ENCODE measurements around the gene OR2S2. TPM values are rescaled to one million over a fixed set of nuclear protein-coding genes. Genes with fewer than 3 reads are reported as not detected.

Gene OR2S2
- total and polyA plus RNA-seq, 2 of the 4 experiments (the other 2 are of a cell fraction), result 0.46 to 0.90 TPM

DNA sequence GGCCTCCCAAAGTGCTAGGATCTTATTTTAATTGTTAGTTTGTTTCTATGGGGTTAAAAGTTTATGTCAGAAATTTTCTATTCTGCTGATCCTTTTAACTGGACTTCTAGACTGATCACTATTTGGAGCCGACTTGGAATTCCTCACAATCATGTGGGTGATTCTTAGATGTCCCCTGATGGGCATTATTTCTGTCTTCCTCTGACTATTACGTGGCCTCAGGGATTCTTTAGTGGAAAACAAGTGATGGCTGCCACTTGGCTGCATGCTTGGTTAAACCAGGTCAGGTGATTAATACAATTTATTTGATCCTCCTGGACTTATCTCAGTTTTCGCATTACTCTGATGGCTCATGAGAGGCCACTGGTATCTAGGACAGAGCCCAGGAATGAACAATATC is 32.2 kb upstream of the OR2S2 start:
- peaks cover 2% of the 10 kb centered on the region; the same call in 1 of the 2 replicates for H3K9me3 ChIP-seq (ENCODE audit: control insufficient read depth, insufficient read depth, low read length)
- H2BK120ac ChIP-seq (ENCODE audit: low read depth, low read length), result no peak overlapping the region
- H3K4me2 ChIP-seq (ENCODE audit: low read depth, low read length), result no peak overlapping the region
- no TSS peak for BruUV-seq (replicated peaks)
- no peak overlapping the region for H2AFZ ChIP-seq (replicated peaks; ENCODE audit: low read length, poor library complexity)
- no peaks in the 10 kb centered on the region for H3K36me3 ChIP-seq (ENCODE audit: control insufficient read depth, insufficient read depth, low read length)
- peaks cover 4% of the 10 kb centered on the region; the same call in 1 of the 2 replicates for H3K27me3 ChIP-seq (ENCODE audit: control insufficient read depth, insufficient read depth, low read length)
- H3K18ac ChIP-seq (ENCODE audit: low read depth, low read length), result no peak overlapping the region
- H2AK5ac ChIP-seq (ENCODE audit: low read depth, low read length), result no peak overlapping the region
- no peak overlapping the region for H3K23ac ChIP-seq (ENCODE audit: low read depth, low read length)
- H3K79me1 ChIP-seq (ENCODE audit: low read depth in 1 of 2, low read length in 2 of 2), result no peaks in the 10 kb centered on the region
- H4K20me1 ChIP-seq (ENCODE audit: insufficient read depth, low read length), result no peaks in the 10 kb centered on the region
- H3K56ac ChIP-seq (ENCODE audit: extremely low read depth, insufficient read depth, low read length), result no peak overlapping the region
- H2BK15ac ChIP-seq (ENCODE audit: low read depth, low read length), result no peak overlapping the region
- H2BK5ac ChIP-seq (ENCODE audit: low read depth, low read length, poor library complexity, severe bottlenecking), result no peak overlapping the region
- H2AK9ac ChIP-seq (replicated peaks; ENCODE audit: low read depth, low read length, poor library complexity), result no peak overlapping the region
- ATAC-seq (ENCODE audit: low read depth) (no peak), DNase-seq (no peak)
- no peak overlapping the region for H3K4ac ChIP-seq (ENCODE audit: low read depth, low read length)
- no peak overlapping the region for H3K4me3 ChIP-seq (ENCODE audit: insufficient read depth, low read depth, low read length)
- no peak overlapping the region for H3K27ac ChIP-seq (ENCODE audit: insufficient read depth, low read length)
- whole genome bisulfite sequencing, 2 experiments (ENCODE audit: extremely low coverage in 2 of 2, insufficient read length in 1 of 2), result no CpG with 5 or more reads among the region's 3 CpGs
- no peak overlapping the region for H4K91ac ChIP-seq (ENCODE audit: insufficient read depth, low read depth, low read length)
- H3K9me1 ChIP-seq (ENCODE audit: insufficient read depth, low read length), result no peaks in the 10 kb centered on the region
- no peak overlapping the region for H3K14ac ChIP-seq (replicated peaks; ENCODE audit: low read depth, low read length)
- no peak overlapping the region for H4K8ac ChIP-seq (ENCODE audit: low read depth in 2 of 2, low read length in 2 of 2)
- in situ Hi-C loops (cut with MboI; ENCODE audit: low sequenced_read_pairs), result no loop called here
- no peak overlapping the region for H4K5ac ChIP-seq (ENCODE audit: low read depth, low read length)
- TF ChIP-seq RAD21 (IDR thresholded peaks at IDR 0.05; ENCODE audit: low read length) (no peak), MXI1 (IDR thresholded peaks at IDR 0.05; ENCODE audit: borderline replicate concordance, low read depth, low read length) (no peak), SMC3 (IDR thresholded peaks at IDR 0.05; ENCODE audit: low read depth, low read length) (no peak), RCOR1 (IDR thresholded peaks at IDR 0.05; ENCODE audit: insufficient replicate concordance, low read length) (no peak), MAZ (IDR thresholded peaks at IDR 0.05; ENCODE audit: borderline replicate concordance, low read depth, low read length) (no peak), BHLHE40 (IDR thresholded peaks at IDR 0.05; ENCODE audit: low read depth, low read length) (no peak), CHD1 (IDR thresholded peaks at IDR 0.05; ENCODE audit: low read depth, low read length) (no peak)
- TF ChIP-seq, protein P1, sequence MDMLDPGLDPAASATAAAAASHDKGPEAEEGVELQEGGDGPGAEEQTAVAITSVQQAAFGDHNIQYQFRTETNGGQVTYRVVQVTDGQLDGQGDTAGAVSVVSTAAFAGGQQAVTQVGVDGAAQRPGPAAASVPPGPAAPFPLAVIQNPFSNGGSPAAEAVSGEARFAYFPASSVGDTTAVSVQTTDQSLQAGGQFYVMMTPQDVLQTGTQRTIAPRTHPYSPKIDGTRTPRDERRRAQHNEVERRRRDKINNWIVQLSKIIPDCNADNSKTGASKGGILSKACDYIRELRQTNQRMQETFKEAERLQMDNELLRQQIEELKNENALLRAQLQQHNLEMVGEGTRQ (IDR thresholded peaks at IDR 0.05; ENCODE audit: low read depth, low read length), result no peak
- TF ChIP-seq, protein P2, sequence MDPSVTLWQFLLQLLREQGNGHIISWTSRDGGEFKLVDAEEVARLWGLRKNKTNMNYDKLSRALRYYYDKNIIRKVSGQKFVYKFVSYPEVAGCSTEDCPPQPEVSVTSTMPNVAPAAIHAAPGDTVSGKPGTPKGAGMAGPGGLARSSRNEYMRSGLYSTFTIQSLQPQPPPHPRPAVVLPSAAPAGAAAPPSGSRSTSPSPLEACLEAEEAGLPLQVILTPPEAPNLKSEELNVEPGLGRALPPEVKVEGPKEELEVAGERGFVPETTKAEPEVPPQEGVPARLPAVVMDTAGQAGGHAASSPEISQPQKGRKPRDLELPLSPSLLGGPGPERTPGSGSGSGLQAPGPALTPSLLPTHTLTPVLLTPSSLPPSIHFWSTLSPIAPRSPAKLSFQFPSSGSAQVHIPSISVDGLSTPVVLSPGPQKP (IDR thresholded peaks at IDR 0.05; ENCODE audit: borderline replicate concordance, low read depth, low read length), result no peak
- H2BK20ac ChIP-seq (ENCODE audit: low read depth, low read length), result no peak overlapping the region
- dilution Hi-C loops (cut with HindIII; ENCODE audit: low sequenced_read_pairs, unreplicated experiment), result no loop called here
- intact Hi-C loops (cut with micrococcal nuclease), result no loop called here
- no peak overlapping the region for H3K9ac ChIP-seq (ENCODE audit: low read depth, low read length)
- ChIA-PET POLR2A (ENCODE audit: unreplicated experiment) (no interaction called here), CTCF (no interaction called here)
- no peaks in the 10 kb centered on the region; the same call in 1 of the 2 replicates for H3K4me1 ChIP-seq (ENCODE audit: control insufficient read depth, insufficient read depth, low read length)

Measured in IMR-90 (cell line).